HepG2 (cell line): Measurements from ENCODE around the gene NME7. TPM values are rescaled to one million over a fixed set of nuclear protein-coding genes. Genes with fewer than 3 reads are reported as not detected.

Experiments used
- ATF2 ChIP-seq: sonication (generic); formaldehyde crosslinking; IDR thresholded peaks from 2 replicates; pipeline ENCODE4 v1.4.0; 2020; ENCODE audit warnings: missing genetic modification reagents
- BCL3 ChIP-seq: sonication (generic); formaldehyde crosslinking; IDR thresholded peaks from 2 replicates; pipeline ENCODE4 v1.5.1; 2020; ENCODE audit warnings: mild to moderate bottlenecking, missing genetic modification reagents, moderate library complexity
- CERS6 ChIP-seq: sonication (generic); formaldehyde crosslinking; IDR thresholded peaks from 2 replicates; pipeline ENCODE4 v1.5.0; 2020; ENCODE audit warnings: missing genetic modification reagents
- FLYWCH1 ChIP-seq: sonication (generic); formaldehyde crosslinking; IDR thresholded peaks from 2 replicates; pipeline ENCODE4 v1.8.1; 2023; ENCODE audit warnings: mild to moderate bottlenecking, missing genetic modification reagents
- GATA4 ChIP-seq: sonication (generic); IDR thresholded peaks from 2 replicates; pipeline ENCODE4 v1.6.1; 2016; ENCODE audit warnings: antibody characterized with exemption, low read depth, borderline replicate concordance
- GPBP1L1 ChIP-seq: sonication (generic); formaldehyde crosslinking; IDR thresholded peaks from 2 replicates; pipeline ENCODE4 v1.5.0; 2020; ENCODE audit warnings: mild to moderate bottlenecking, missing genetic modification reagents
- GZF1 ChIP-seq: sonication (generic); formaldehyde crosslinking; IDR thresholded peaks from 2 replicates; pipeline ENCODE4 v1.5.1; 2020; ENCODE audit warnings: mild to moderate bottlenecking, missing genetic modification reagents
- NCOR1 ChIP-seq: fragments of 200-600 bp; sonication (generic); IDR thresholded peaks from 2 replicates; pipeline ENCODE4 v1.7.0; 2017; ENCODE audit warnings: antibody characterized with exemption, low read length, borderline replicate concordance
- NFE2L1 ChIP-seq: sonication (generic); formaldehyde crosslinking; IDR thresholded peaks from 2 replicates; pipeline ENCODE4 v1.4.0; 2020; ENCODE audit warnings: missing genetic modification reagents, mild to moderate bottlenecking, borderline replicate concordance
- TFDP1 ChIP-seq: IDR thresholded peaks from 2 replicates; pipeline ENCODE4 v1.6.1; 2016; ENCODE audit warnings: missing compliant biosample characterization, missing genetic modification reagents, borderline replicate concordance
- TIGD3 ChIP-seq: sonication (generic); formaldehyde crosslinking; IDR thresholded peaks from 2 replicates; pipeline ENCODE4 v1.5.1; 2020; ENCODE audit warnings: mild to moderate bottlenecking, missing genetic modification reagents, borderline replicate concordance
- ZBTB7B ChIP-seq: sonication (generic); formaldehyde crosslinking; IDR thresholded peaks from 2 replicates; pipeline ENCODE4 v1.4.0; 2020; ENCODE audit warnings: missing genetic modification reagents
- ZFP82 ChIP-seq: sonication (generic); formaldehyde crosslinking; IDR thresholded peaks from 2 replicates; pipeline ENCODE4 v1.5.1; 2020; ENCODE audit warnings: mild to moderate bottlenecking, missing genetic modification reagents, borderline replicate concordance
- ZNF160 ChIP-seq: sonication (generic); formaldehyde crosslinking; IDR thresholded peaks from 2 replicates; pipeline ENCODE4 v1.8.0; 2022; ENCODE audit warnings: mild to moderate bottlenecking, inconsistent platforms, missing genetic modification reagents
- ZNF350 ChIP-seq: sonication (generic); formaldehyde crosslinking; IDR thresholded peaks from 2 replicates; pipeline ENCODE4 v1.4.0; 2020; ENCODE audit warnings: mild to moderate bottlenecking, low read depth, missing genetic modification reagents, borderline replicate concordance
- ZNF7 ChIP-seq: IDR thresholded peaks from 2 replicates; pipeline ENCODE4 v1.6.1; 2016; ENCODE audit warnings: missing biosample characterization, missing genetic modification reagents
- ZSCAN31 ChIP-seq: sonication (generic); formaldehyde crosslinking; IDR thresholded peaks from 2 replicates; pipeline ENCODE4 v1.5.0; 2020; ENCODE audit warnings: low read depth, mild to moderate bottlenecking, missing genetic modification reagents
- polyA plus RNA-seq, 8 experiments: library from polyadenylated mRNA; depleted of rRNA in 3 of 8; stranded (reverse) in 7 of 8; unstranded in 1 of 8; fragments of >200 nt; fragmentation: Illumina TruSeq in 4 of 8; extraction: Trizol in 4 of 8; gene quantifications; 2 replicates each; pipeline versions ENCODE4 v1.2.1 to v1.2.3, GENCODE V29; 2011 to 2016; ENCODE audit warnings: low read depth in 4 of 8, missing spikeins in 1 of 8, mixed read lengths in 1 of 8; ENCODE audit not compliant: insufficient read depth in 1 of 8
- total RNA-seq, 5 experiments: library from RNA; depleted of rRNA; stranded (reverse); fragments of >200 nt; fragmentation: Illumina TruSeq; extraction: Trizol; gene quantifications; 2 replicates each; pipeline ENCODE4 v1.2.3, GENCODE V29; 2016; ENCODE audit warnings: low read depth in 1 of 5

NME7 gene
- total and polyA plus RNA-seq, 2 of the 13 experiments (the other 11 are each of a cell fraction or from before 2014, with no cell fraction given), result 9.4 to 22.5 TPM

- no peak for TF ChIP-seq TIGD3 (CRISPR knock-in tag)
- no peak; the same call in 1 of the 2 replicates for TF ChIP-seq ZSCAN31 (CRISPR knock-in tag)
- TF ChIP-seq NCOR1, result peak; percentile 43; the same call in 1 of the 2 replicates
- TF ChIP-seq ATF2, result peak; percentile 85
- peak; percentile 70; the same call in 1 of the 2 replicates for TF ChIP-seq GATA4
- no peak for TF ChIP-seq TFDP1 (CRISPR knock-in tag)
- no peak for TF ChIP-seq GZF1 (CRISPR knock-in tag)
- peak; percentile 25; the same call in 1 of the 2 replicates for TF ChIP-seq ZNF350 (CRISPR knock-in tag)
- TF ChIP-seq ZBTB7B (CRISPR knock-in tag), result 0 out of 2 replicates have a peak, but pooled peaks have one; percentile 16
- no peak for TF ChIP-seq ZFP82
- TF ChIP-seq NFE2L1 (CRISPR knock-in tag), result no peak
- 0 out of 2 replicates have a peak, but pooled peaks have one; percentile 33 for TF ChIP-seq BCL3 (CRISPR knock-in tag)
- TF ChIP-seq CERS6, result no peak
- TF ChIP-seq GPBP1L1, result no peak
- TF ChIP-seq ZNF7 (CRISPR knock-in tag), result no peak
- TF ChIP-seq FLYWCH1, result no peak
- no peak for TF ChIP-seq ZNF160
Observed at GRCh38 chr1:169109561-169110134, 257.9 kb downstream of the NME7 start (continued).
